ENCODE results near the gene KCNK15.

KCNK15 gene

GRCh38 chr20:44714701-44715498 lies 30.8 kb upstream of the KCNK15 start, which contains the start of gene CCN5:
CCN5 (plus strand) TSS chr20:44715369; CDS start chr20:44715391, 22 bp downstream.
- in situ Hi-C loops (cut with HindIII; ENCODE audit: low sequenced_read_pairs), result no loop called here

DNA sequence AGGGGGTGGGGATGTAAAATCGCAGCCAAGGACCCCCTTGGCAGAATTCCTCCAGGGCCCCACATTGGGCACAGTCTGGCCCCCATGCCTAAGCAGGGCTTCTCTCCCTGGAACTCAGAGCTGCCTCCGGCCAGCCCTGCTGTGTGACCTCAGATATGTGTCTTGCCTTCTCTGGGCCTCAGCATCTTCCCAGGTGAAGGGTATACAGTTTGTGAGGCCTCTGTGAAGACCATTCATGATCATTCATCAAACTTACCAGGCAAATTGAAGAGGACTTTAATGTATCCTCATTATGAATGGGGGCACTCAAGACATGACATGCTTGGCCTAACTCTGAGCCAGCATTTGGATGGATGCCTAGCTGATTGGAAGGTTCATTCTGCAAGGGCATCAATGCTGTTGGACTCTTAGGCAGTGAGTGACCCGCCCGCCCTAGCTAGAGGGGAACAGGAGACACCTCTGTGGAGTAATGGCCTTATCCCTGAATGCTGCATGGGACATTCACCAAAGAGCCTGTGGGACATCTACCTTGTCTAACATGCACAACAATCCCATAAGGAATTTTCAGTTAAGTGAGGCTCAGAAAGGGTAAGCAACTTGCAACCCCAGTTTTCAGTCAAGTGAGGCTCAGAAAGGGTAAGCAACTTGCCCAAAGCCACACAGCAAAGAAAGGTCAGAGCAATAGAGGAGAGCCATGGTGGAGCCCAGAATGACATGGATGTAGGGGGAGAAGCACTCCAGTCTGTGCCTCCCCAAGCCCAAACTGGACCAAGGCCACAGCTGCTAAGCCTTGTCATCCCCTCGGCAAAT lies 30.0 kb upstream of the KCNK15 start:
- in situ Hi-C loops (cut with HindIII; ENCODE audit: low sequenced_read_pairs), result no loop called here

GRCh38 chr20:44716309-44717106 lies 29.2 kb upstream of the KCNK15 start:
- in situ Hi-C loops (cut with HindIII; ENCODE audit: low sequenced_read_pairs), result no loop called here

- in situ Hi-C loops (cut with HindIII; ENCODE audit: low sequenced_read_pairs), result no loop called here
Observed at GRCh38 chr20:44717986-44718385, 27.7 kb upstream of the KCNK15 start.

DNA sequence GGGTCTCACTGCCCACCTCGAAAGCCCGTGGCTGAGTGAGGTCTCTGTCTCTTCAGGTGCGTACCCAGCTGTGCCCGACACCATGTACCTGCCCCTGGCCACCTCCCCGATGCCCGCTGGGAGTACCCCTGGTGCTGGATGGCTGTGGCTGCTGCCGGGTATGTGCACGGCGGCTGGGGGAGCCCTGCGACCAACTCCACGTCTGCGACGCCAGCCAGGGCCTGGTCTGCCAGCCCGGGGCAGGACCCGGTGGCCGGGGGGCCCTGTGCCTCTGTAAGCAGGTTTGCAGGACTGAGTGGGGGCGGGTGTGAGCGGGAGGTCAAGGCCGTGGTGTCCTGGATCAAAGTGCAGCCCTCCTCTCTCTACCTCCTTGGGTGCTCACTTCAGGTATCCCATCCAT lies 25.8 kb upstream of the KCNK15 start:
- in situ Hi-C loops (cut with HindIII; ENCODE audit: low sequenced_read_pairs), result no loop called here

- in situ Hi-C loops (cut with HindIII; ENCODE audit: low sequenced_read_pairs), result no loop called here
Observed at GRCh38 chr20:44720621-44720996, 25.1 kb upstream of the KCNK15 start.

DNA sequence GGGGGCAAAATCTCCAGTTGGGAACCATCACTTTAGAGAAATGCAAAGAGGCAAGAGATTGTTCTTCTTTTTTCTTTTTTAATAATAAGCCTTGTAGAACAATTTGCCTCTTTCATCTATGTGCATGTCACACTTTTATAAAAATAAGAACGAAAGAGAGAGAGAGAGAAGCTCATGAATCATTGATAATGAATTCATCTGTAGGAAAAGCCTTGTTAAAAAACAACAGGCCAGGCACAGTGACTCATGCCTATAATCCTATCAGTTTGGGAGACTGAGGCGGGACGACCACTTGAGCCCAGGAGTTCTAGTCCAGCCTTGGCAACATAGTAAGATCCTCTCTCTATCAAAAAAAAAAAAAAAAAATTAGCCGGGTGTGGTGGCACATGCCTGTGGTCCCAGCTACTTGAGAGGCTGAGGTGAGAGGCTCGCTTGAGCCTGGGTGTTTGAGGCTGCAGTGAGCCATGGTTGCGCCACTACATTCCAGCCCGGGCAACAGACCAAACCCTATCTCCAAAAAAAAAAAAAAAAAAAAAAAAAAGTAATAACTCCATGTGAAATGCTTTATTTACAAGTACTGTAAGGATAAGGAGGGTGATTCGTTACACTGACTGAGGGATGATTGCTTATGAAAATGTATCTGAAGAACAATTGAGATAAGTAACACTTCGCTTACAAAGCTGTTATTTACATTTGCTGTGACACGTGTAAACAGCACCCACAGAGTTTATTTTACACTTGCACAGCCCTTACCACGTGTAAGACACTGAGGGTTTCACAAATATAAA lies 24.5 kb upstream of the KCNK15 start:
- in situ Hi-C loops (cut with HindIII; ENCODE audit: low sequenced_read_pairs), result no loop called here

DNA sequence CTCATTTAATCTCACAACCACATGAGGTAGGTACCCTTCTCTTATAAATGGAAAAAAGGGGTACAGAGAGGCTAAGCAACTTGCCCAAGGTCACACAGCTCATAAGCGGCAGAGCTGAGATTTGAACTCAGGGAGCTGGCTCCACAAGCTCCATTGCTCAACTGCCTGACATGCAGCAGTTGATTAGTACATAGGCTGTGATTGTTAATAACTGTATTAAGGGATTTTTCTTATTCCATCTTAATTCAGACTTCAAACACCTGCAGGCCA lies 23.9 kb upstream of the KCNK15 start:
- in situ Hi-C loops (cut with HindIII; ENCODE audit: low sequenced_read_pairs), result no loop called here

DNA sequence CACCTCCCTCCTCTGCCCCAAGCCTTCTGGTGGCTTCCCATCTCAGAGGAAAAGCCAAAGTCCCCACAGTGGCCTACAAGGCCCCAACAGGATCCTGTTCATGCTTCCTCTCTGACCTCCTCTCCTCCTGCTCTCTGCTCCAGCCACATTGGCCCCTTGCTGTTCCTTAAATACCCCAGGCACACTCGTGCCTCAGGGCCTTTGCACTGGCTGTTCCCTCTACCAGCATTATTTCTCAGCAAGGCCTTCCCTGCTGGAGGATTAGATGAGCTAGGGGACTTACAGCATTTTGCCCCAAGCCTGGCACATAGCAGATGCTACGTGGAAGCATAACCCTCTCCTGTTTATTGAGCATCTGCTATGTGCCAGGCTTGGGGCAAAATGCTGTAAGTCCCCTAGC lies 22.7 kb upstream of the KCNK15 start:
- in situ Hi-C loops (cut with HindIII; ENCODE audit: low sequenced_read_pairs), result no loop called here

DNA sequence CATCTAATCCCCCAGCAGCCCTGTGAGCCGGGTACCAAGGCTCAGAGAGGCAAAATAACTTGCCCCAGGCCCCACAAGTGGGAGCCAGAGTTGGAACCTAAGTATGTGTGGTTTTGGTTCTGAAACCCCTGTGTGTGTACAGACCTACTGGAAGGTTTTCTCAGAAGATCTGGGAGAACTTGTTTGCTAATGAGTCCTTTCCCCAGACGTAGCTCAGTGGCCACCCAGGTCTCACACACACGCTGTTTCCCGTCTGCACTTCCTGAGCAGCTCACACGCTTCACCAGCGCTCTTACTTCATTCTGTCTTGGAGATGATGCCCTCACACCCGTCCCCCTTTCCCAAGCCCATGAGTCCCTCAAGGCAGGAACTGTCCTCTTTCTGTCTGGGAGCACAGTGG lies 22.3 kb upstream of the KCNK15 start:
- in situ Hi-C loops (cut with HindIII; ENCODE audit: low sequenced_read_pairs), result no loop called here

GRCh38 chr20:44723798-44724362 lies 21.8 kb upstream of the KCNK15 start:
- in situ Hi-C loops (cut with HindIII; ENCODE audit: low sequenced_read_pairs), result no loop called here

DNA sequence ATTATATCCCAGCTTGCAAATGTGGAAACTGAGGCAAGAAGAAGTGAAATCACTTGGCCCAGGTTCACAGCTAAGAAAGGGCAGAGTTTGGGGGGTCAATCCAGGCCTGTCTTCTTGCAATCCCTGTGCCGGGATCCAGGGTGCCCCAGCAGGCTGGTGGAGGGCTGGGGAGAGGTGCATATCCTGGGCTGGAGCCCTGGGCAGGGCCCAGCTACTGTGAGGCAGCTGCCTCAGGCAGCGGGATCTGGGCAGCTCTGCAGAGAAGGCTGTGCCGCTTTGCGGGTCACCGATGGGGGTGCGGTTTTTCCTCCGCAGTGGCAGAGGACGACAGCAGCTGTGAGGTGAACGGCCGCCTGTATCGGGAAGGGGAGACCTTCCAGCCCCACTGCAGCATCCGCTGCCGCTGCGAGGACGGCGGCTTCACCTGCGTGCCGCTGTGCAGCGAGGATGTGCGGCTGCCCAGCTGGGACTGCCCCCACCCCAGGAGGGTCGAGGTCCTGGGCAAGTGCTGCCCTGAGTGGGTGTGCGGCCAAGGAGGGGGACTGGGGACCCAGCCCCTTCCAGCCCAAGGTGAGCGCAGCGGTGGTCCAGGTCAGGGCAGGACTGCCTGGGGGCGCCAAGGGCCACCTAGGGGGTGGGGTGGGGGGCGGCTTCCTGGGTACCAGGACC lies 21.1 kb upstream of the KCNK15 start:
- in situ Hi-C loops (cut with HindIII; ENCODE audit: low sequenced_read_pairs), result no loop called here

GRCh38 chr20:44725837-44726236 lies 19.8 kb upstream of the KCNK15 start:
- in situ Hi-C loops (cut with HindIII; ENCODE audit: low sequenced_read_pairs), result no loop called here

- in situ Hi-C loops (cut with HindIII; ENCODE audit: low sequenced_read_pairs), result no loop called here
Observed at GRCh38 chr20:44727039-44727438, 18.6 kb upstream of the KCNK15 start.

DNA sequence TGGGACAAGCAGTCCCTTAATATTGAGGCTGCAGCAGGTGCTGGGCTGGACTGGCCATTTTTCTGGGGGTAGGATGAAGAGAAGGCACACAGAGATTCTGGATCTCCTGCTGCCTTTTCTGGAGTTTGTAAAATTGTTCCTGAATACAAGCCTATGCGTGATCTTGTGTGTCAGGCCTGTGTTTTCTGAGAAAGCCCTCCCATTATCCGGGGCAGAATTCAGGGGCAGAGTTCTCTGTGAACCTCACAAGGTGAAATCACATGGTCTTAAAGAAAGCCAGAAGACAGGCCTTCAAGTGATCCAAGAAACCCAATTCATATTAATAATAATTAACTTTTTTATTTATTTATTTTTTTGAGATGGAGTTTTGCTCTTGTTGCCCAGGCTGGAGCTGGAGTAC lies 18.0 kb upstream of the KCNK15 start:
- in situ Hi-C loops (cut with HindIII; ENCODE audit: low sequenced_read_pairs), result no loop called here

DNA sequence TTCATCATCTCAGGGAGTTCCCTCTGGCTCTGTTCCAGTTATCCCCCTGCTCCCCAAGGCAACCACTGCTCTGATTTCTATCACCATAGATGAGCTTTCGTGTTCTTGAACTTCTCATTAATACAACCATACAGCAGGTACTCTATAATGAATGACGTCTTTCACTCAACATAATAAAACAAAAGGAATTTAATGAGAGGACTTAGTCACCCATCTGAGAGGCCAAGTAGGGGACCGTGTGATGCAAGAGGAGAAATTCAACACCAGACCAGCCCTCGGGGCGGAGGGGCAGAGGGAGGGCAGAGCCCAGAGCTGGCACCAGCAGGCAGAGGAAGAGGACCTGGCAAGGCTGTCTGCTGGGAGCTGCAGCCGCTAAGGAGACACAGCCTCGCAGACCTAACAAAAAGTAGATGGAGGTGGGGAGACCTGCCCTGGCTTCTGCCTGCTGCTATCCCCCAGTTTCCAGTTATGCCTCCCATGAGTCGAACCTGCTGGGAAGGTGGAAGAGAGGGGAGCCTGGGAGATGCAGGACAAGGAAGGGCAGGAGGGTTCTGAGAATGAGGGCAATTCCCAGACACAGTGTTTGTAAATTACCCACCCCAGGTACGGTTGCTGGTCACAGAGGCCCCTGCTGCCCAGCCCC lies 16.7 kb upstream of the KCNK15 start:
- in situ Hi-C loops (cut with HindIII; ENCODE audit: low sequenced_read_pairs), result no loop called here

DNA sequence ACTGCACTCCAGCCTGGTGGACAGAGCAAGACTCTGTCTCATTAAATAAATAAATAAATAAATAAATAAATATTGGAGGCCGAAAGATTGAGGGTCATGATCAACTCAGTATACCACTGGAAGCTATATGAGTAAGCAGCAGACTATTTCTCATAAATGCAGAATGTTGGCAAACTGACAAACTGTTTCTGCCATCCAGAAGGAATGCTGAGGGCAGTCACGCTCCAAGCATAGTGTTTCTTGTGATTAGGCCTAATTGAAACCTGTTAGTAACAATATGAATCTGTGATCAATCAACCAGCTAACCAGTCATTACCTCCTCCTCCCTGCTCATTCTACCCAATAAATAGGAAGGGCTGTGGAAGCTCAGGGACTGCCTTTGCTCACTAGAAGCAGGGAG lies 15.2 kb upstream of the KCNK15 start:
- in situ Hi-C loops (cut with HindIII; ENCODE audit: low sequenced_read_pairs), result no loop called here

DNA sequence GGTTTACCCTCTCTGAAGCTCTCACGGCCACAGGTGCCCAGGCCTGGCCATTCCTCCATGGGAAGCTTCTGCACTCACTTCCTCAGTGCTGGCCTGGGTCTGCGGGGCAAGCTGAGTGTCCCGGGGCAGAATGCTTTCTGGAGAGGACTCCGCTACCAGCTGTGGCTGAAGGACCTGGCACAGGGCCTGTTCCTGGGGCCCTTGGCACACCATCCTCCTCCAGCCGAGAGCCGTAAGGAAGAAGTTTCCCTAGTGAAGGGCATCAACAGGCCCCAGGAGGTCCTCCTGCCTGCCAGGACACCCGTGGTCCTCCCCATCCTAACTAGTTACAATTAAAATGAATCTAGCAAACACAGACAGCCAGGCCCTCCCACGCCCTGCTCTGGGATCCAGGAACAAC lies 14.0 kb upstream of the KCNK15 start:
- in situ Hi-C loops (cut with HindIII; ENCODE audit: low sequenced_read_pairs), result no loop called here

DNA sequence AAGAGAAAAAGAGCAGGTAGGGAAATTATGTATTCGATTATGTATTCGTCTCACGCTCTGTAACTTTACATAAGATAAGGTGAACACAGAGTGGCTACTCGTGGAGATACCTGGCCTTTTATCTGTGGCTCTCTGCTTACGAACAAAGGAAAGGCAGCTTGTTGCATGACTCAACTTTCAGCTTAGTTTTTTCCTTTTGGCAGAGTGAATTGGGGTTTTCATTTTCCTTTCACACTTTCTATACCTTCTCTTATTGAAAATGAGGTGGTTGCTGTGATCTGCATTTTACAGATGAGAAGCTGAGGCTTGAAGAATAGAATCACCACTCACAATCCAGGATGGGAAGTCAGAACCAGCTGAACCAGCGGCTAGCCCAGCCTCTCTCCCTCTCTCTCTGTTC lies 13.3 kb upstream of the KCNK15 start:
- in situ Hi-C loops (cut with HindIII; ENCODE audit: low sequenced_read_pairs), result no loop called here

Measured in endothelial cell of hepatic sinusoid (primary cell).